Activated naive CD8-positive, alpha-beta T cell treated with anti-CD3 and anti-CD28 coated beads, Interleukin-2, amount 50 U/mL, for 16 hours (primary cell): ENCODE data around the gene HMX1.

ENCODE experiments used
- DNase-seq: peaks from one replicate; pipeline ENCODE4 v3.0.0-alpha.2; 2020; ENCODE audit warnings: low read depth, low spot score

HMX1 gene

GRCh38 chr4:8871417-8872401, at the start of gene HMX1:
TSS of gene HMX1 (minus strand) at chr4:8871839. CDS start at chr4:8871614, 225 bp downstream.
- no peak for DNase-seq

GRCh38 chr4:8920969-8921368, 49.3 kb upstream of the HMX1 start:
- no peak for DNase-seq

DNA sequence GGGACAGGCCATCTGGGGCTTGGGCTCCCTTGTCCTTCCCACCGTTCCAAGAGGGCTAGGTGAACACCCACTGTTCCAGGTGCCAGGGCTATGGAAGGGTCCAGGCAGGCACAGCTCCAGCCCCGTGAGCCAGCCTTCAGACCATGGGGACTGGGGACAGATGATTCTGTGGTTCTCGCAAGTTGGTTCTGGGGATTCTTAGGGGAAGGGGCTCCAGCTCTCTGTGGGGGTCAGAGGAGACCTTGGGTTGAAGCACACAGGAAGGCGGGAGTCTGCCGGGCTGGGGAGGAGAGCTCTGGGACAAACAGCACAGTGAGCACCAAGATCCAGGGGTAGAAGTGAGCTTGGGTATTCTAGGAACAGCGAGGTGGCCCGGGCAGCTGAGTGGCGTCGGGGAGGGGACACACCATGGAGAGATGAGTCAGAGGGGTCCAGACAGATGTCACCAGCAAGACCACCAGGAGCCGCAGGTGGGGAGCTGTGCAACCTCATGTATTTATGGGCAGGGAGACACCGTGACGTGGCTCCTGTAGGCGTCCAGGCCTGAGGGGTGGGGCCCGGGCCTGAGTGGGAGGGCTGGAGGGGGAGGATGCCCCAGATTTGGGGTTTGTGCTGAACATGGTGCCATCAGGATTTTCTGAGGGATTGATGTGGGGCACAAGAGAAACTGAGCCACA, 48.8 kb upstream of the HMX1 start:
- DNase-seq, result no peak

- no peak for DNase-seq
These were observed 48.1 kb upstream of the HMX1 start for GRCh38 chr4:8919651-8920288.

- DNase-seq, result peak; percentile 51
These were observed 46.5 kb upstream of the HMX1 start for GRCh38 chr4:8917868-8918783.

- DNase-seq, result no peak
These were observed 45.7 kb upstream of the HMX1 start for GRCh38 chr4:8917321-8917811.

DNA sequence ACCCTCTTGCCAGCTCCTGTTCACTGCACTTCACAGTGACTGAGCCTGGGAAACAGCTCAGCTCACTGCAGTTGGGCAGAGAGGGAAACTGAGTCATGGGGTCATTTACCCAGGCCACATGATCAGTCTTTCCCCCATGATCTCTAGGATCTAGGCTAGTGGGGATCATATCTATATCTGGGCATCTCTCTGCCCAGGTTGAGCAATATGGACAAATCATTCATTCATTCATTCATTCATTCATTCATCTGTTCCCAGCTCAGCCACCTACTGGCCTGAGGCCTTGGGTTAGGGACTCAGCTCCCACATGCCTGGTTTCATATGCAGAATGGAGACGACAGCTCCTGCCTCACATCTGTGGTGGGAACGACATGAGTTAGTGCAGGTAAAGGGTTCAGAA, 45.3 kb upstream of the HMX1 start:
- no peak for DNase-seq

DNA sequence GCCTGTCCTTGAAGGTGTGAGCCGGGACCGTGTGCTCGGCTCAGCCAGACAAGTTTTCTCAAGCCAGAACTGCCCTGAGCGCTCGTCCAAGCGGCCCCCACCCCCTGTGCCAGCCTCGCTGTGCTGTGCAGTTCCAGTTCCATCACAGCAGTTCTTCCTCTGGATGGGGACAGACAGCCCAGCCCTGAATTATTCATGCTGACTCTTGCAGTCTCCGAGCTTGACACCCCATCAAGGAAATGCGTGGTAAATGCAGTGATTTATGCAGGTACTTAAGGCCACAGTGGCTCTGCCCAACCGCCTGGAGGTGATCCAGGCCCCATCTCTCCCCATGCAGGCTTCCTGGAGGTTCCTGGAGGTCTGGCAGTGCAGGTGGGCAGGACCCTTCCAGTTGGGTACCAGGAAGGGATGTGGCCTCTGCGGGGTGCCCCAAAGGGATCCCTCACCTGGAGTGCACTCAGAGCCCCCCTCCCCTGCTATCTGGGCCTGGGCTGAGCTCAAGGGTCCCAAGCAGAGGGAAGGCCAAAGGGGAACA, 44.8 kb upstream of the HMX1 start:
- no peak for DNase-seq

- DNase-seq, result no peak
These were observed 43.9 kb upstream of the HMX1 start for GRCh38 chr4:8915201-8916200.

- DNase-seq, result no peak
These were observed 43.0 kb upstream of the HMX1 start for GRCh38 chr4:8914461-8915171.

GRCh38 chr4:8913858-8914460, 42.3 kb upstream of the HMX1 start:
- no peak for DNase-seq

DNA sequence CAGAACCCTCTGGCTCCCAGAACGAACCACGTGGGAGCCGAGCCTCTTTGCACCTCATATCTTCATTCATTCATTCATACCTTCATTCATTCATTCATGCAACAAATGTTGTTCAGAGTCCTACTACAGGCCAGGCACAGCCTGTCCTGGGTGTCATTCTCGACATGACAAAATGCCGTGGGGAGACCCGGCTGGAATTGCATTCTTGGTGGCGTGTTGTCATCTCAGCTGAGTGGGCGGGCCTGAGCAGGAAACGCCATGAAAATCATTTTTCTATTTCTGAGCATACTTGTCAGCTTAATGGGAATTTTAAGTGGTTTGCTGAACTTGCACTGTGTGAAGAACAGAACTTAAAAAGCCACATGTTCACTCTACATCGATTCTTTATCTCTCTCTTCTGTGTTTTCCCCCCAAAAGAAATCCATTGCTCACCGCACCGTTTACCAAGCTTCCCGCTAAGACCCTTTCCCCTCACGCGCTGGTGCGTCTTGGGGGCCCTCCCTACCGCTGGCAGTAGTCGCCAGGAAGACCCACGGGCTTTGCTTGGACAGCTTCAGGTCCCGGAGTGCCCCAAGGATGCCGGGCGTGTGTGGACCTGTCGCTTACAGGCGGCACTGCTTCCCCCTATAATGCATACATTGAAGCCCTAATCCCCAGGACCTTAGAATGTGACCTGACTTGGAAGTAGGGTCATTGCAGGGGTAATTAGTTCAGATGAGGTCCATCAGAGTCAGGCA, 41.6 kb upstream of the HMX1 start:
- DNase-seq, result no peak

DNA sequence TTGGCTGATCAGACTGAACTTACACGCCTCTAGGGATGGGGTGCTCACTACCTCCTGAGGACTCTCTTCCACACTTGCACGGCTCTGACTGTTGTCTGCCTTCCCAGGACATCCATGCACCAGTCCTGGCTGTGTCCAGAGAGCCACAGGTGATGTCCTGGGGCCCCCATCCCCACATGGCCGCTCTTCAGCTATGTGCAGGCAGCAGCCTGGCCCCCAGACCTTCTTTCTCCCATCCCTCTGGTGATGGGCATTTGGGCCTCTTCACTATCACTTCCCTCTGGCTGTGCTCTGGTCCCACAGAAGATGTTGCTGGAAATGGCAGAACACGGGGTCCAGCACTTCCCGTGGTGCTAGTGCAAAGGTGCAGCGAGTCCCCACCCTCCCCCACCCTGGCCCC, 40.9 kb upstream of the HMX1 start:
- DNase-seq, result no peak

DNA sequence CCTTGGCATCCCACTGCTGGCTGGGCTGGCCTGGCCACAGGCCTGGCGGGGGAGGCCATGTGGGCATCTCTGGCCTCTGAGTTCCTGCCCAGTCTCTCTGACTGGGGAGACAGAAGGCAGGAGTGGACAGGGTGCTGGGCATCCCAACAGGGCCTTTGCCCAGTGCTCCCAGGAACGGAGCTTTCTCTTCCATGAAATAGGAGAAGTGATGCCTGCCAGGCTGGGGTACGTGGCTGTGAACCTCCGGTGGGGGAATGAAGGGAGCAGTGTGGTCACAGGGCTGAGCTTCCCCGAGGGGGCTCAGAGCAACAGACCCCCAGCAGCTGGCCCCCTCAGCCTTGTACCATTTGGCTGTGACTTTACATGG, 40.4 kb upstream of the HMX1 start:
- DNase-seq, result no peak

GRCh38 chr4:8911316-8912088, 39.9 kb upstream of the HMX1 start:
- no peak for DNase-seq

- DNase-seq, result no peak
These were observed 39.2 kb upstream of the HMX1 start for GRCh38 chr4:8910822-8911315.
